ENCODE measurements around the gene TACR2. TPM values are rescaled to one million over a fixed set of nuclear protein-coding genes. Genes with fewer than 3 reads are reported as not detected.

The TACR2 gene
- total and polyA plus RNA-seq, 3 donors from 2014 or later: 0.74 to 0.91 (median 0.87) TPM

DNA sequence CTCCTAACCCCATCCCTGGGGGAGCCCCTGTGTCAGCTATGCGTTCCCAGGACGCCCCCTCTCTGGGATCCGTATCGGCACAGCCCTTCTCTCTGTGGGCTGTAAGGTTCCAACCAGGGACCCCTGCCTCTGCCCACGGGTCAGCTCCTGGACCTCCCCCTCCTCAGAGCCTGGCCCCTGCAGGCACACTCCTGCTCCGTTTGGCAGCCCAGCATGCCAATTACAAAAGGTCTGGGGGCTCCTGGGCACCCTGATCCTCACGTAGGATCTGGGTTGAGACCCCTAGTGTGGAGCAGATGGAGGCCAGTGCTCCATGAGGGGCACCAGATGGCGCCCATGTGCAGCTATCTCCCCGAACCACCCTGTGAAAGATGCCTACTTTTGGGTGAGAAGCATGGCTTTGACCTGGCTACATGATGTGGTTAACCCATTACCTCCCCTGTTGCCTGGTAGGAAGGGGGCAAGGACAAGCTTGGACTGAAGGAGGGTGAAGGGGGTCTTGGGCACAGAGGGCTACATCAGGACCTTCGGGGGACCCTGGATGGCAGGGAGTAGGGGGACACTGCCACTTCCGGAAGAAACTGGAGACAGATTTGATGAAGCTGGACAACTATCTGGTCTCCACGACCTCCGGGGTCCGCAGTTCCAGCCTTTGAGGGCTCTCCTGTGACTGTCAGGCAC is 9.0 kb downstream of the TACR2 start:
- H3K4me3 ChIP-seq: peak overlapping the region in 1 of 2 donors; percentile 53
- H3K27ac ChIP-seq: peak overlapping the region in 1 of 2 donors; percentile 82
- H3K27me3 ChIP-seq: no peaks in the 10 kb centered on the region
- WGBS, 2 donors: 71 to 73% methylated on average over 7 to 14 of the region's 14 CpGs
- peaks cover 8% of the 10 kb centered on the region for H3K4me1 ChIP-seq
- no peaks in the 10 kb centered on the region for H3K9me3 ChIP-seq
- no peaks in the 10 kb centered on the region for H3K36me3 ChIP-seq (ENCODE audit: low read depth, missing control alignments)
- no peak for TF ChIP-seq POLR2A (IDR thresholded peaks at IDR 0.05)
- TF ChIP-seq, protein P1, sequence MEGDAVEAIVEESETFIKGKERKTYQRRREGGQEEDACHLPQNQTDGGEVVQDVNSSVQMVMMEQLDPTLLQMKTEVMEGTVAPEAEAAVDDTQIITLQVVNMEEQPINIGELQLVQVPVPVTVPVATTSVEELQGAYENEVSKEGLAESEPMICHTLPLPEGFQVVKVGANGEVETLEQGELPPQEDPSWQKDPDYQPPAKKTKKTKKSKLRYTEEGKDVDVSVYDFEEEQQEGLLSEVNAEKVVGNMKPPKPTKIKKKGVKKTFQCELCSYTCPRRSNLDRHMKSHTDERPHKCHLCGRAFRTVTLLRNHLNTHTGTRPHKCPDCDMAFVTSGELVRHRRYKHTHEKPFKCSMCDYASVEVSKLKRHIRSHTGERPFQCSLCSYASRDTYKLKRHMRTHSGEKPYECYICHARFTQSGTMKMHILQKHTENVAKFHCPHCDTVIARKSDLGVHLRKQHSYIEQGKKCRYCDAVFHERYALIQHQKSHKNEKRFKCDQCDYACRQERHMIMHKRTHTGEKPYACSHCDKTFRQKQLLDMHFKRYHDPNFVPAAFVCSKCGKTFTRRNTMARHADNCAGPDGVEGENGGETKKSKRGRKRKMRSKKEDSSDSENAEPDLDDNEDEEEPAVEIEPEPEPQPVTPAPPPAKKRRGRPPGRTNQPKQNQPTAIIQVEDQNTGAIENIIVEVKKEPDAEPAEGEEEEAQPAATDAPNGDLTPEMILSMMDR (IDR thresholded peaks at IDR 0.05): no peak
- intact Hi-C loops (cut with DNase I; ENCODE audit: low total_unique reads): no loop called here
- DNase-seq: no peak

- H3K4me3 ChIP-seq: no peak overlapping the region
- peaks cover 8% of the 10 kb centered on the region for H3K4me1 ChIP-seq
- WGBS, 2 donors: 73 to 75% methylated on average over 6 of the region's 6 CpGs
- peak overlapping the region in 1 of 2 donors; percentile 64 for H3K27ac ChIP-seq
- no peaks in the 10 kb centered on the region for H3K27me3 ChIP-seq
- TF ChIP-seq, protein P1 (IDR thresholded peaks at IDR 0.05): no peak
- TF ChIP-seq POLR2A (IDR thresholded peaks at IDR 0.05): no peak
- H3K9me3 ChIP-seq: no peaks in the 10 kb centered on the region
- intact Hi-C loops (cut with DNase I; ENCODE audit: low total_unique reads): no loop called here
- H3K36me3 ChIP-seq (ENCODE audit: low read depth, missing control alignments): no peaks in the 10 kb centered on the region
- DNase-seq: no peak
Measured at GRCh38 chr10:69406816-69407580, 9.7 kb downstream of the TACR2 start.

DNA sequence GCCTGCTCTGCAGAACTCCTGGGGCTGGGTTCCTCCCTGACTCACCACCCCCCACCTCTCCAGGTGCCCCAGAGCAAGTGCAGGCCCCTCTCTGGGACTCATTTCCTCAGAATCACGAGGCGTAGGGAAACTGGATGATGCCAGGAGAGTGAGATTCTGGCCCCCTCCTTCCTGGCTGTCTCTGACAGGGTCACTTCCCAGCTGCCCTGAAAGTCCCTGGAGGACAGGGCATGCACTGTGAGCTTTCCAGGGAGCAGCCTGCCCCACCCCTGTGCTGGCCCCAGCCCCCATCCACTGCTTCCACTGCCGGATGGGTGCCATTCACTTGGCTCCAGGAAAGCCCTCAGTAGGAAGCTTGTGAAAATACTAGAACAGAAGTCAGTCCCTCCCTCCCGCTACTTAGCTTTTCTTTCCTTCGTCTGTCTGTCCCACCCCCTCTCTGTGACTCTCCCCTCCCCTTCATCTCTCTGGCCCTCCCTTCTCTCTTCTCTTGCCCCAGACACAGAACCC is 10.4 kb downstream of the TACR2 start:
- H3K4me1 ChIP-seq: peaks cover 8% of the 10 kb centered on the region
- no peaks in the 10 kb centered on the region for H3K27me3 ChIP-seq
- WGBS, 2 donors: 43 to 52% methylated on average over 5 of the region's 5 CpGs
- H3K4me3 ChIP-seq: no peak overlapping the region
- no peak for DNase-seq
- H3K9me3 ChIP-seq: no peaks in the 10 kb centered on the region
- no peaks in the 10 kb centered on the region for H3K36me3 ChIP-seq (ENCODE audit: low read depth, missing control alignments)
- H3K27ac ChIP-seq: peak overlapping the region in 1 of 2 donors; percentile 64
- intact Hi-C loops (cut with DNase I; ENCODE audit: low total_unique reads): no loop called here
- TF ChIP-seq, protein P1 (IDR thresholded peaks at IDR 0.05): no peak
- TF ChIP-seq POLR2A (IDR thresholded peaks at IDR 0.05): no peak

GRCh38 chr10:69405221-69405620 is 11.5 kb downstream of the TACR2 start:
- H3K27me3 ChIP-seq: no peaks in the 10 kb centered on the region
- 68 to 70% methylated on average over 4 of the region's 4 CpGs for WGBS, 2 donors
- DNase-seq: no peak
- H3K27ac ChIP-seq: peak overlapping the region in 1 of 2 donors; percentile 16
- intact Hi-C loops (cut with DNase I; ENCODE audit: low total_unique reads): no loop called here
- no peaks in the 10 kb centered on the region for H3K9me3 ChIP-seq
- no peaks in the 10 kb centered on the region for H3K36me3 ChIP-seq (ENCODE audit: low read depth, missing control alignments)
- peaks cover 8% of the 10 kb centered on the region for H3K4me1 ChIP-seq
- no peak overlapping the region for H3K4me3 ChIP-seq
- TF ChIP-seq, protein P1 (IDR thresholded peaks at IDR 0.05): no peak
- no peak for TF ChIP-seq POLR2A (IDR thresholded peaks at IDR 0.05)

All from testis (tissue), 3 donors.